NOMO-1 (cell line): ENCODE results near the gene NCKAP5.
"Not testable (repeated sequence)": the region's sequence is repeated elsewhere in the genome, so short reads cannot be mapped to it uniquely, and the experiment has no call there.

Experiments
- DNase-seq, 2 experiments: peaks; one replicate each; lab custom pipeline; 2025; ENCODE audit not compliant: unreplicated experiment in 2 of 2; lab: John Stamatoyannopoulos, UW

NCKAP5 gene

GRCh38 chr2:132715386-132716351, 852.6 kb downstream of the NCKAP5 start:
- no peak for DNase-seq

GRCh38 chr2:132703396-132703795, 864.9 kb downstream of the NCKAP5 start:
- DNase-seq, result no peak

- DNase-seq, result no peak
Observed at GRCh38 chr2:132701810-132702209, 866.5 kb downstream of the NCKAP5 start.

GRCh38 chr2:132699802-132700201, 868.5 kb downstream of the NCKAP5 start:
- not testable (repeated sequence) for DNase-seq

GRCh38 chr2:132698347-132698746, 869.9 kb downstream of the NCKAP5 start:
- DNase-seq, result not testable (repeated sequence)

GRCh38 chr2:132697556-132698205, 870.6 kb downstream of the NCKAP5 start:
- DNase-seq, result no peak

- DNase-seq, result no peak
Observed at GRCh38 chr2:132692816-132693215, 875.4 kb downstream of the NCKAP5 start.

- no peak for DNase-seq
Observed at GRCh38 chr2:132691556-132691955, 876.7 kb downstream of the NCKAP5 start.

GRCh38 chr2:132690664-132691303, 877.5 kb downstream of the NCKAP5 start:
- DNase-seq, result no peak

- no peak for DNase-seq
Observed at GRCh38 chr2:132681766-132682165, 886.5 kb downstream of the NCKAP5 start.

- DNase-seq, result no peak
Observed at GRCh38 chr2:132680544-132680943, 887.7 kb downstream of the NCKAP5 start.

GRCh38 chr2:132678483-132678882, 889.8 kb downstream of the NCKAP5 start:
- no peak for DNase-seq

- DNase-seq, result no peak
Observed at GRCh38 chr2:132677661-132678060, 890.6 kb downstream of the NCKAP5 start.

GRCh38 chr2:132676999-132677398, 891.3 kb downstream of the NCKAP5 start:
- no peak for DNase-seq

GRCh38 chr2:132671151-132671835, 897.0 kb downstream of the NCKAP5 start:
- DNase-seq, result no peak

- no peak for DNase-seq
Observed at GRCh38 chr2:132670496-132671150, 897.6 kb downstream of the NCKAP5 start.

- DNase-seq, result no peak
Observed at GRCh38 chr2:132669908-132670495, 898.3 kb downstream of the NCKAP5 start, which contains the start of gene LYPD1. LYPD1 (minus strand) TSS chr2:132670205; CDS start chr2:132669932, 273 bp downstream.

- DNase-seq, result no peak
Observed at GRCh38 chr2:132668987-132669907, 899.0 kb downstream of the NCKAP5 start.
